H1 (cell line): ENCODE measurements around the gene RNF166. TPM values are rescaled to one million over a fixed set of nuclear protein-coding genes. Genes with fewer than 3 reads are reported as not detected.
A peak's percentile ranks its signal among the peaks of the same experiment; 100 is the strongest.

Experiments used
- CHD2 ChIP-seq: IDR thresholded peaks from 2 replicates; pipeline ENCODE4 v1.6.1; 2012; ENCODE audit warnings: low read length, improper control_type of control experiment
- MAX ChIP-seq: IDR thresholded peaks from 2 replicates; pipeline ENCODE4 v1.6.1; 2012; ENCODE audit warnings: inconsistent platforms
- PHF8 ChIP-seq: fragments of 200-600 bp; sonication (generic); conservative IDR thresholded peaks from 2 replicates; pipeline ENCODE4 v1.7.1; 2012; ENCODE audit warnings: low read depth, mild to moderate bottlenecking, inconsistent platforms, low read length, moderate library complexity
- RAD21 ChIP-seq, 2 experiments: IDR thresholded peaks in 1 of 2; conservative IDR thresholded peaks in 1 of 2; 2 replicates each; pipeline ENCODE4 v1.6.1; 2011; ENCODE audit warnings: low read depth in 2 of 2, low read length in 2 of 2, improper control_type of control experiment in 1 of 2, inconsistent platforms in 1 of 2, mild to moderate bottlenecking in 1 of 2, moderate library complexity in 1 of 2
- RFX5 ChIP-seq: IDR thresholded peaks from 2 replicates; pipeline ENCODE4 v1.6.1; 2011; ENCODE audit warnings: low read depth, low read length, improper control_type of control experiment, borderline replicate concordance
- RXRA ChIP-seq: IDR thresholded peaks from 2 replicates; pipeline ENCODE4 v1.6.1; 2011; ENCODE audit warnings: low read depth, mild to moderate bottlenecking, low read length, moderate library complexity; ENCODE audit not compliant: insufficient read depth
- SP4 ChIP-seq: IDR thresholded peaks from 2 replicates; pipeline ENCODE4 v1.6.1; 2012; ENCODE audit warnings: low read length, inconsistent platforms
- polyA plus RNA-seq, 7 experiments: library from polyadenylated mRNA; depleted of rRNA in 3 of 7; stranded (reverse) in 5 of 7; unstranded in 2 of 7; fragments of >200 nt in 5 of 7; fragments of 200-250 nt in 2 of 7; gene quantifications; 1 replicate in 5 of 7; 2 replicates in 1 of 7; 4 replicates in 1 of 7; pipeline versions ENCODE4 v1.2.1 to v1.2.3, GENCODE V29; 2011 to 2013; ENCODE audit warnings: missing spikeins in 2 of 7, mixed read lengths in 2 of 7
- total RNA-seq: library from RNA; stranded (reverse); fragmentation: NEBNext Ultra II Directional; extraction: Animal tissue kit (Norgen Biotek cat#: 25700); gene quantifications from 2 replicates; pipeline ENCODE4 v1.2.1, GENCODE V29; 2021

The RNF166 gene
- total and polyA plus RNA-seq, 2 of the 8 experiments (the other 6 are each of a cell fraction or from before 2014, with no cell fraction given), result 29.8 to 31.2 TPM

DNA sequence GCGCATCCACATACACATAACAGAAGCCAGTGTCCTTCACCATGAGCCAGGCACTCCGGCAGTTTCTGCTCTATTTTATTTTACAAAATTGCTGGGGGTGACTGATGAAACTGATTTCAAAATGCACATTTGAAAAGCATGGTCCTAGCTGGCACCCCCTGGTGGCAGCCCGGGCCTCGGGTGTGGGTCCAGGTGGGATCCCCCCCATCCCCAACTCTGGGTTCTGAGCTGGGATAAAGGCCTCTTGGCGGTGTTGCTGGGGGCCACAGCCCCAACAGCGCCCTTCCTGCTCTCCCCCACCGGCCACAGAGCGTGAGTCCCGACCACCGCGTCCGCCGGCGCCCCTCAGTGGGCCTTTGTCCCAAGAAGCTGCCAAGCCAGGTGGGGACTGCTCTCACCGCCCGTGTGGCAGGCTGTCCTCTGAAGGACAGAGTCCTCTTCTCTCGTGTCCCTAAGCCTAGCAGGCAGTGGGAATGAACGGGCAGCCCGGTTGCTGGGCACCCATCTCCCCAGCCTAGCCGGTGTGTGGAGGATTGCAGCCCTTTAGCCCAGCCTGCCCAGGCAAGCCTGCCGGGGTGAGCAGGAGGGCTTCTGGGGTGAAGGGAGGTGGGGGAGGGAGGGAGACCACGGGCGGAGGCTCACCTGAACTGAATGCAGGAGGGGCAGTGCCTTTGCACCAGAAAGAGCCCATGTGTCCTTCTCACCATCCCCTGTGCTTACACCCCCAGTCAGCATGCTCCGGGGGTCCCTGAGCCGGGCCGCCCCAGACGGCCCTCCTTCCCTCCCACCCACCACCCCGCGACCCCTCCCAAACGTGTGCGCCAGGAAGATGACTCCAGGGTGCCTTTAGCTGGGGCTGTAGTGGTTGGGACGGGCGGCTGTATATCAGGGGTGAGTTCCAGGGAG, 20.8 kb downstream of the RNF166 start (continued):
- no peak for TF ChIP-seq SP4
- TF ChIP-seq PHF8, result no peak
- no peak for TF ChIP-seq RXRA
- TF ChIP-seq MAX, result peak; percentile 26; the same call in 1 of the 2 replicates
- TF ChIP-seq CHD2, result no peak
- no peak for TF ChIP-seq RFX5
- TF ChIP-seq RAD21 (IDR thresholded peaks at IDR 0.05 in 1 of 2, conservative IDR thresholded peaks at IDR 0.05 in 1 of 2; ENCODE audit: low read depth in 2 of 2, low read length in 2 of 2), result peak in 1 of 2 experiments; percentile 1; a peak in 2 of 4 replicates
